DOHH2 (cell line): Measurements from ENCODE around the gene CYTH3.

Experiments used
- CTCF ChIP-seq: fragments of 200-600 bp; sonication (generic); IDR thresholded peaks from one replicate; pipeline ENCODE4 v1.5.1; 2014; ENCODE audit warnings: antibody characterized with exemption, mild to moderate bottlenecking, low read depth, low read length; ENCODE audit not compliant: poor library complexity, severe bottlenecking
- EZH2phosphoT487 ChIP-seq: fragments of 200-600 bp; sonication (generic); IDR thresholded peaks from 2 replicates; pipeline ENCODE4 v1.6.1; 2017; ENCODE audit warnings: borderline replicate concordance, mild to moderate bottlenecking, antibody characterized with exemption, low read length, moderate library complexity, mixed read lengths

- TF ChIP-seq CTCF (no peak), EZH2phosphoT487 (no peak)
These were observed 142.3 kb downstream of the CYTH3 start for GRCh38 chr7:6130007-6130587.
